GM04504 (cell line): ENCODE data around the gene GPR179.
"Not testable (repeated sequence)": the region's sequence is repeated elsewhere in the genome, so short reads cannot be mapped to it uniquely, and the experiment has no call there.

ENCODE experiments used
- DNase-seq: peaks from one replicate; pipeline ENCODE4 v3.0.0-alpha.2; 2012; ENCODE audit warnings: low read depth

GPR179 gene

GRCh38 chr17:38322156-38322779, 21.5 kb downstream of the GPR179 start:
- no peak for DNase-seq

- DNase-seq: no peak
Measured at GRCh38 chr17:38320482-38320881, 23.3 kb downstream of the GPR179 start.

DNA sequence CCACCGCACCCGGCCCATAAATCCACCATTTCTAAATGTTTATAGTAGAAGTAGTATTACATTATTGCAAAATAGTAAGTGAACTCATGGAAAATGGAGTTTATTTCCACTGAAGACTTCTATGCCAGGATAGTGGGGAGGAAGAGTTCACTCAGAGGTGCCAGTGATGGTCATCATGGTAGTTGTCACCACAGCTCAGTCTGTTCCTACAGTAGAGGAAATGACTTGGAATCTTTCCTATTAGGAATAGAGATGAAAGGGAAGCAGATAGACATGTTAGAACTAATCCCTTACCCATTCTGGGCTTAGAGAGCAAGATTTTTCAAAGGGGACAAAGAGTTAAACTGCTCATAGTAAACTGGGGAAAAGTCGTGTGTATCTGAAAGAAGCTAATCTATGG, 26.7 kb downstream of the GPR179 start:
- no peak for DNase-seq

- DNase-seq: no peak
Measured at GRCh38 chr17:38315497-38315896, 28.3 kb downstream of the GPR179 start.

DNA sequence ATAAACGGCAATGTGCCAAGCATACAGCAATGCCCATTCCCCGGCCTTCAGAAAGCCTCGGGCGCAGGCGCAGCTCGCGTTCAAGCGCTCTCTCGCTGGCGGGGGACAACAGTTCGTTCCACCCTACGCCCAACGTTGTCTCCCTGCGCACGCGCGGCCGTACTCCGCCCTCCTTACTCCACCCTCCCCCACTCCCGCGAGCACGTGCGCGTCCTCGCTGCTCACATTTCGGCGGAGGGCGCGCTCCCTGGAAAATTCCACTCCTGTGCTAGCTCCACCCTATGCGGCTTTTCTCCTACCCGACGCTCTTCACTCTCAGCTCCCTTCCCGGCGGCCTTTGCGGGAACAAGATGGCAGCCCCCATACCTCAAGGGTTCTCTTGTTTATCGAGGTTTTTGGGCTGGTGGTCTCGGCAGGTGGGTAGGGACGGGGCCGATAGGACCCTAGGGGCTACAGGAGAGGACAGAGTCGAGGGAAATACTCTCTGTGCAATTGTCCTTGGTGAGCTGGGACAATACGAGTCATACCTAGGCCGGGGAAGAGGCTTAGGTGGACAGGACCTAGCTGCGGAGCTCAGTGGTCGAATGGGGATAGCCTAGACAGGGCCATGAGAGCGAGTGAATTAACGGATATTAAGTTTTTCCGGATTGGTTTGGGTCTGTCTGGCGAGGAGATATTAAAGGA, 46.8 kb downstream of the GPR179 start, which contains the start of gene MRPL45:
Gene MRPL45 (plus strand): TSS at position 335 of the 684 bp plus-strand sequence. CDS start 16 bp downstream, at position 351.
- peak; percentile 93 for DNase-seq

DNA sequence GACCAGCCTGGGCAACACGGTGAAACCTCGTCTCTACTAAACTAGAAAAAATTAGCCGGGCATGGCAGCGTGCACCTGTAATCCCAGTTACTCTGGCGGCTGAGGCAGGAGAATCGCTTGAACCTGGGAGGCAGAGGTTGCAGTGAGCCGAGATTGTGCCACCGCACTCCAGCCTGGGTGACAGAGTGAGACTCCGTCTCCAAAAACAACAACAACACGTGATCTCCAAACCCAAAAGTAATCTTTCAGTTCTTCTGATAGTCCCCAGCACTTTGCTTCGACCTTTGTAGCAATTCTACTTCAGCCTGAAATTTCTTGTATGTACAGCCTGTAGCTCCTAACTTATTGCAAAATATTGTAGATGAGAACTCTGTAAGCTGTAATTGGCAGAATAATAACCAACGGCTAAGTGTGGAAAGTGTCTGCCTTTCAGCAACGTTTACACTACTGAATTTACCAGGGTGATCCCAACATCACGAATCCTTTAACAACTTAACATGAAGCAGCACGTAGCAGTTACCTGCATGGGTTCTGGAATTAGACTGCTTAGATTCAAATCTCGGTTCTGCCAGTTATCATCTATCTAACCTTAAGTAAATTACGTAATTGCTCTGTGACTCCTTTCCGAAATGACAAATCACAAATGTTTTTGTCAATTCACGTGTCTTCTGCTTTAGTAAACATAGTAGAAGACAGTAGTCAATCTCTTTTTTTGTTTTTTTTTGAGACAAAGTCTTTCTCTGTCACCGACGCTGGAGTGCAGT, 48.0 kb downstream of the GPR179 start:
- not testable (repeated sequence) for DNase-seq

DNA sequence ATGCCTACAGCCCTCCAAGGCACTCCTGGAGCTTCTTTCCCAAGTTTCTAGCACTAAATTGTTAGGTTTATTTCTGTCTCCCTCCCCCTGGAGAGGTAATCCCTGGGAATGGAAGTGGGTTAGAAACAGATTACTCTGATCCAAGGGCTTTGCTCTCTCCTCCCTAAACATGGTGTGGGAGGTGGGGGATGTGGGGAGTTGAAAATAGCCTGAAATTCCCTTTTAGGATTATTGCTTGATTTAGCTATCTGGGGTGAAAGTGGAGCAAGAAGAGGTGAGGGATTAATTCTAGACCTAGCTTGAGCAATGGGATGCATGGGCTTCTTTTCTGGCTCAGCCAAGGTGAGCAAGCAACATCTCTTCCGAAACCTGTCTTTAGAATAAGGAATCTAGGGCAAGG, 54.0 kb downstream of the GPR179 start:
- DNase-seq: not testable (repeated sequence)

- DNase-seq: not testable (repeated sequence)
Measured at GRCh38 chr17:38288217-38288827, 55.4 kb downstream of the GPR179 start.

- peak; percentile 51 for DNase-seq
Measured at GRCh38 chr17:38286501-38287091, 57.2 kb downstream of the GPR179 start.

DNA sequence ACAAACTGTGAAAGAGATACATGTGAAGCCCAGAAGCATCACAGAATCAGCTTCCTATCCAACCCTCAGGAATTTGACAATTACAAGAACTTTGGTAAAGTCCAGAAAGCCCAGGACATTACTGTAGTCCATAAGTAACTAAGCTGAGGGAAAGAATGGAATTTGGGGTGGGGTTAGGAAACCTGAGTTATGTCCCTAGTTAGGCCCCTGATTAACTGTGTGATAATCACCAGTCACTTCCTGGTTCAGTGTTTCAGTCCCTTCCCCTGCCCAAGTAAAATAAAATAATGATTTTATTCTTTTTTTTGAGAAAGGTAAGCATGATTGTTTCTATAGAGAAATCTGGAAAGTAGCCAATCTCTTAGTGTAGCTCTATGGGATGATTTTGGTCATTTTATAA, 57.8 kb downstream of the GPR179 start:
- DNase-seq: not testable (repeated sequence)
